K562 (cell line): Measurements from ENCODE around the gene NUMB. TPM values are rescaled to one million over a fixed set of nuclear protein-coding genes. Genes with fewer than 3 reads are reported as not detected.

ENCODE experiments used
- ATAC-seq: fragments of 200-7000 bp; cut with Tn5 transposase; 3 replicates; pipeline ENCODE4 v1.9.1; 2020; ENCODE audit warnings: moderate library complexity
- BruUV-seq: library from RNA; stranded (reverse); fragments of 400-500 nt; replicated peaks from 2 replicates; lab custom pipeline; 2021; lab: Mats Ljungman, UMichigan
- CTCF ChIA-PET: fragments of 300-600 bp; formaldehyde crosslinking; extraction: SDS; loops from one replicate; lab custom pipeline; 2021; ENCODE audit warnings: low intra/inter-chr PET ratio; lab: Yijun Ruan, JAX
- POLR2A ChIA-PET: fragments of 300-600, 350-650 bp; sonication (Branson Sonifier 250); formaldehyde crosslinking; extraction: SDS; loops from one replicate; lab custom pipeline; 2021; ENCODE audit warnings: antibody characterized with exemption, inconsistent platforms; lab: Yijun Ruan, JAX
- DNase-seq, 4 experiments: peaks; one replicate each; pipeline versions ENCODE4 v3.0.0 to v3.0.0-alpha.2; 2011 to 2018; ENCODE audit warnings: low spot score in 3 of 4, mixed read lengths in 3 of 4; ENCODE audit errors: extremely low read depth in 1 of 4
- FAIRE-seq: peaks from 2 replicates; lab custom pipeline; 2011; peaks lifted over from hg19 to GRCh38; lab: Jason Lieb, UNC
- H2AFZ ChIP-seq: 2 replicates; pipeline ENCODE4 v1.6.0; 2011; ENCODE audit warnings: low read depth, low read length, control low read depth, inconsistent platforms
- H3K27ac ChIP-seq: fragments of 200-600 bp; 3 replicates; pipeline ENCODE4 v1.8.0; 2011; ENCODE audit warnings: low read depth, mild to moderate bottlenecking, control low read depth, inconsistent platforms, low read length, moderate library complexity, mixed read lengths; ENCODE audit errors: extremely low read depth
- H3K27me3 ChIP-seq, 2 experiments: fragments of 300-600 bp in 1 of 2; 2 replicates in 1 of 2; 3 replicates in 1 of 2; pipeline versions ENCODE4 v1.6.0 to v1.8.0; 2011; ENCODE audit warnings: inconsistent platforms in 2 of 2, low read length in 2 of 2, mild to moderate bottlenecking in 1 of 2, mixed read lengths in 1 of 2, moderate library complexity in 1 of 2; ENCODE audit not compliant: control insufficient read depth in 2 of 2, insufficient read depth in 2 of 2
- H3K36me3 ChIP-seq: fragments of 300-600 bp; 3 replicates; pipeline ENCODE4 v1.8.0; 2011; ENCODE audit warnings: mild to moderate bottlenecking, low read length, inconsistent platforms; ENCODE audit not compliant: control insufficient read depth, insufficient read depth
- H3K4me1 ChIP-seq, 2 experiments: fragments of 200-600 bp in 1 of 2; replicated peaks in 1 of 2; 2 replicates in 1 of 2; 3 replicates in 1 of 2; pipeline versions ENCODE4 v1.5.1 to v1.8.0; 2011; ENCODE audit warnings: inconsistent platforms in 2 of 2, low read length in 2 of 2, mild to moderate bottlenecking in 1 of 2, mixed read lengths in 1 of 2, moderate library complexity in 1 of 2; ENCODE audit not compliant: control insufficient read depth in 2 of 2, insufficient read depth in 2 of 2
- H3K4me2 ChIP-seq: 2 replicates; pipeline ENCODE4 v1.6.1; 2011; ENCODE audit warnings: low read length, control low read depth, inconsistent platforms, mixed read lengths; ENCODE audit not compliant: insufficient read depth
- H3K4me3 ChIP-seq: fragments of 200-600 bp; sonication (generic), shearing (Covaris generic); 2 replicates; pipeline ENCODE4 v1.5.1; 2016; ENCODE audit warnings: control low read depth, inconsistent platforms
- H3K79me2 ChIP-seq: fragments of 200-600 bp; 3 replicates; pipeline ENCODE4 v1.8.0; 2011; ENCODE audit warnings: low read length, inconsistent platforms; ENCODE audit not compliant: control insufficient read depth, insufficient read depth
- H3K9ac ChIP-seq, 2 experiments: 2 replicates each; pipeline versions ENCODE4 v1.6.0 to v1.6.1; 2011; ENCODE audit warnings: low read depth in 2 of 2, low read length in 2 of 2, control low read depth in 1 of 2, inconsistent platforms in 1 of 2, mild to moderate bottlenecking in 1 of 2, mixed read lengths in 1 of 2; ENCODE audit not compliant: insufficient read depth in 1 of 2
- H3K9me1 ChIP-seq: one replicate; pipeline ENCODE4 v1.6.0; 2011; ENCODE audit warnings: inconsistent platforms, mild to moderate bottlenecking, low read length, moderate library complexity; ENCODE audit not compliant: control insufficient read depth, insufficient read depth
- H3K9me3 ChIP-seq: replicated peaks from 2 replicates; pipeline ENCODE4 v1.5.1; 2011; ENCODE audit warnings: low read depth, low read length, inconsistent platforms; ENCODE audit not compliant: control insufficient read depth, insufficient read depth
- H4K20me1 ChIP-seq: replicated peaks from 2 replicates; pipeline ENCODE4 v1.6.1; 2011; ENCODE audit warnings: low read length, inconsistent platforms, mixed read lengths; ENCODE audit not compliant: control insufficient read depth, insufficient read depth
- ARID2 ChIP-seq: fragments of 450-650 bp; IDR thresholded peaks from 2 replicates; pipeline ENCODE4 v1.6.1; 2017; ENCODE audit warnings: antibody characterized with exemption, mild to moderate bottlenecking
- CREB5 ChIP-seq: fragments of 250-450 bp; sonication (Bioruptor Pico); IDR thresholded peaks from 2 replicates; pipeline ENCODE4 v1.5.0; 2020; ENCODE audit warnings: mild to moderate bottlenecking
- CTCF ChIP-seq, 3 experiments: IDR thresholded peaks in 2 of 3; conservative IDR thresholded peaks in 1 of 3; 2 replicates each; pipeline ENCODE4 v1.5.1; 2011 to 2012; ENCODE audit warnings: low read length in 3 of 3, mild to moderate bottlenecking in 3 of 3, control low read depth in 2 of 3, improper control_type of control experiment in 1 of 3, inconsistent platforms in 1 of 3, low read depth in 1 of 3, mixed read lengths in 1 of 3, moderate library complexity in 1 of 3; ENCODE audit not compliant: insufficient read depth in 2 of 3
- DEAF1 ChIP-seq: fragments of 450-650 bp; formaldehyde crosslinking; IDR thresholded peaks from 2 replicates; pipeline ENCODE4 v1.4.0; 2020; ENCODE audit warnings: mild to moderate bottlenecking, moderate library complexity
- ILF3 ChIP-seq: fragments of 450-650 bp; IDR thresholded peaks from 2 replicates; pipeline ENCODE4 v1.6.1; 2018; ENCODE audit warnings: antibody characterized with exemption, mild to moderate bottlenecking, moderate library complexity, borderline replicate concordance
- NONO ChIP-seq, 2 experiments: fragments of 200-400 bp in 1 of 2; fragments of 450-650 bp in 1 of 2; formaldehyde crosslinking in 1 of 2; IDR thresholded peaks; 2 replicates each; pipeline ENCODE4 v1.6.1; 2017; ENCODE audit warnings: low read depth in 2 of 2, mild to moderate bottlenecking in 2 of 2, moderate library complexity in 2 of 2, low read length in 1 of 2
- POLR3G ChIP-seq: IDR thresholded peaks from 2 replicates; pipeline ENCODE4 v1.6.1; 2011; ENCODE audit not compliant: insufficient read length, insufficient replicate concordance; ENCODE audit errors: extremely low read depth
- RAD21 ChIP-seq, 2 experiments: fragments of 250-450 bp in 1 of 2; fragments of 450-650 bp in 1 of 2; sonication (Bioruptor Pico) in 1 of 2; formaldehyde crosslinking in 1 of 2; IDR thresholded peaks in 1 of 2; conservative IDR thresholded peaks in 1 of 2; 2 replicates each; pipeline versions ENCODE4 v1.4.0 to v1.8.0; 2020 to 2022; ENCODE audit warnings: mild to moderate bottlenecking in 2 of 2, moderate library complexity in 1 of 2
- SOX6 ChIP-seq: fragments of 450-650 bp; IDR thresholded peaks from 2 replicates; pipeline ENCODE4 v1.6.1; 2014; ENCODE audit warnings: mild to moderate bottlenecking
- TEAD4 ChIP-seq, 2 experiments: sonication (generic) in 1 of 2; formaldehyde crosslinking in 1 of 2; IDR thresholded peaks; 2 replicates each; pipeline versions ENCODE4 v1.6.1 to v1.8.0; 2012 to 2022; ENCODE audit warnings: borderline replicate concordance in 1 of 2, inconsistent platforms in 1 of 2, low read length in 1 of 2, mild to moderate bottlenecking in 1 of 2, missing genetic modification reagents in 1 of 2
- TRIM28 ChIP-seq: fragments of 450-650 bp; IDR thresholded peaks from 2 replicates; pipeline ENCODE4 v1.6.1; 2017
- ZNF740 ChIP-seq, 3 experiments: fragments of 200-800 bp in 1 of 3; sonication (Bioruptor generic) in 1 of 3; sonication (generic) in 1 of 3; formaldehyde crosslinking in 1 of 3; IDR thresholded peaks; 2 replicates each; pipeline versions ENCODE4 v1.6.1 to v1.8.0; 2016 to 2022; ENCODE audit warnings: mild to moderate bottlenecking in 2 of 3, missing compliant biosample characterization in 2 of 3, missing genetic modification characterization in 2 of 3, missing genetic modification reagents in 1 of 3
- WGBS: fragments of 100-300 bp; shearing (Covaris generic); methylation state at CpG from one replicate; pipeline ENCODE4 v1.1.6; 2016; ENCODE audit warnings: low coverage, mixed read lengths; ENCODE audit not compliant: insufficient coverage; ENCODE audit errors: missing lambda C conversion rate; 5-methylcytosine and 5-hydroxymethylcytosine counted together
- in situ Hi-C: fragments of 300-500 bp; cut with MboI; formaldehyde crosslinking; loops from 4 replicates; pipeline ENCODE4 v1.15.0; 2018; ENCODE audit warnings: inconsistent platforms, mixed read lengths
- intact Hi-C: fragments of 100-400 bp; cut with micrococcal nuclease; formaldehyde crosslinking; loops from 2 replicates; pipeline ENCODE4 v1.14.2; 2022
- polyA plus RNA-seq, 8 experiments: library from polyadenylated mRNA; depleted of rRNA in 4 of 8; stranded (reverse) in 5 of 8; unstranded in 3 of 8; fragments of >200 nt; fragmentation: Nextera tagmentation in 2 of 8; fragmentation: Illumina TruSeq in 1 of 8; extraction: Ambion mirVana in 2 of 8; extraction: Trizol in 1 of 8; gene quantifications; 2 replicates each; pipeline versions ENCODE4 v1.2.1 to v1.2.3, GENCODE V29; 2011 to 2014; ENCODE audit warnings: inconsistent platforms in 1 of 8, missing spikeins in 1 of 8
- total RNA-seq, 7 experiments: library from RNA; depleted of rRNA in 6 of 7; stranded (reverse); fragments of >200 nt in 6 of 7; fragmentation: Illumina TruSeq in 2 of 7; extraction: Trizol in 2 of 7; gene quantifications; 2 replicates each; pipeline versions ENCODE4 v1.2.1 to v1.2.3, GENCODE V29; 2011 to 2021; ENCODE audit warnings: low replicate concordance in 1 of 7

Gene NUMB
- total and polyA plus RNA-seq, 9 of the 15 experiments (the other 6 are each of a cell fraction or from before 2014, with no cell fraction given) = 13.5 to 54.0 (median 32.3) TPM

- intact Hi-C loops (loop anchor here (5.0 to 10.0 kb wide), 5 partner anchors 175 to 958 kb away; partner anchors contain the start of gene PAPLN), in situ Hi-C loops (loop anchor here (10.0 to 25.0 kb wide), 3 partner anchors 308 to 960 kb away; partner anchors contain the start of gene ZFYVE1)
- Histone ChIP-seq H3K36me3 (no peaks in the 10 kb centered on the region), H3K4me2 (no peak overlapping the region), H3K4me3 (no peak overlapping the region), H3K9me3 (no peaks in the 10 kb centered on the region), H3K79me2 (no peaks in the 10 kb centered on the region), H3K9ac (no peak overlapping the region), H2AFZ (no peak overlapping the region), H4K20me1 (no peaks in the 10 kb centered on the region), H3K9me1 (no peaks in the 10 kb centered on the region), H3K27me3 (no peaks in the 10 kb centered on the region), H3K4me1 (peaks cover 0 to 10% of the 10 kb centered on the region in 2 experiments; a peak in 2 of 5 replicates), H3K27ac (no peak overlapping the region)
- no TSS peak for BruUV-seq
- CTCF ChIA-PET = interaction anchor here (0.6 to 2.3 kb wide), 7 partner anchors 161 to 958 kb away, joined by 3 to 23 read pairs (median 3); no protein-coding TSS in a partner anchor
- DNase-seq (peak; percentile 38 to 60 (median 44)), ATAC-seq (peak; percentile 82), FAIRE-seq (peak; percentile 90)
- 44% methylated on average over 13 of the region's 18 CpGs for WGBS
- POLR2A ChIA-PET = interaction anchor here (0.9 to 2.3 kb wide), 3 partner anchors 10 to 190 kb away, joined by 3 to 11 read pairs (median 7); partner anchors contain the start of gene NUMB
- no peak for TF ChIP-seq SOX6
- no peak for TF ChIP-seq ILF3
- no peak for TF ChIP-seq POLR3G
- no peak for TF ChIP-seq NONO (IDR thresholded peaks at IDR 0.05; ENCODE audit: low read depth in 2 of 2, low read length in 1 of 2)
- TF ChIP-seq RAD21 (CRISPR knock-in tag; conservative IDR thresholded peaks at IDR 0.05 in 1 of 2, IDR thresholded peaks at IDR 0.05 in 1 of 2) = peak; percentile 76 to 89
- TF ChIP-seq CTCF (IDR thresholded peaks at IDR 0.05 in 2 of 3, conservative IDR thresholded peaks at IDR 0.05 in 1 of 3; ENCODE audit: insufficient read depth in 2 of 3, low read depth in 1 of 3, low read length in 3 of 3) = peak; percentile 53 to 81 (median 60); a peak in 5 of 6 replicates
- TF ChIP-seq TRIM28 = no peak
- peak; percentile 62 for TF ChIP-seq DEAF1 (CRISPR knock-in tag)
- TF ChIP-seq ZNF740 (CRISPR knock-in tag; IDR thresholded peaks at IDR 0.05) = no peak
- no peak for TF ChIP-seq ZNF740 (tag; IDR thresholded peaks at IDR 0.05)
- TF ChIP-seq TEAD4 (IDR thresholded peaks at IDR 0.05; ENCODE audit: low read length) = no peak
- no peak for TF ChIP-seq TEAD4 (CRISPR knock-in tag; IDR thresholded peaks at IDR 0.05; ENCODE audit: borderline replicate concordance)
- peak; percentile 47; the same call in 1 of the 2 replicates for TF ChIP-seq ARID2
- TF ChIP-seq CREB5 (CRISPR knock-in tag) = no peak
Observed at GRCh38 chr14:73472185-73473114, 14.1 kb upstream of the NUMB start.
